ENCODE results near the gene RBMS3.

Gene RBMS3

DNA sequence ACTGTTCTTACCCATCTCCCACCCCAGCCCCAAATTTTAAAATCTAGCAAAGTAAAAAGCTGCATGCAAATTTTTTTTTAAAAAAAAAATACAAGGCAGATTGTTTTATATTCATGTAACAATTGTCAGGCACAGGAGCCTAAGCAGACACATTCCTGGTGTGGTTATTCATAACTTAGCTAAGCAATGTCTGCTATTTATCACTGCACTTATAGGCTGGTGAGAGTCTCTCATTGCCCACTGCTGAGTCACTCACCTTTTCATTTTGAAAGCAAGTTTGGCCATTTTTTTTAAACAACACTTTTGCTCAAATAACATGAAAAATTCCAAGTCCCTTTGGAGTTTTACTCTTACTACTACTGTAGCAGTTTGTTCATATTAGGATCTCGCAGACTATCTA, 413.9 kb downstream of the RBMS3 start:
- no peak for DNase-seq

DNA sequence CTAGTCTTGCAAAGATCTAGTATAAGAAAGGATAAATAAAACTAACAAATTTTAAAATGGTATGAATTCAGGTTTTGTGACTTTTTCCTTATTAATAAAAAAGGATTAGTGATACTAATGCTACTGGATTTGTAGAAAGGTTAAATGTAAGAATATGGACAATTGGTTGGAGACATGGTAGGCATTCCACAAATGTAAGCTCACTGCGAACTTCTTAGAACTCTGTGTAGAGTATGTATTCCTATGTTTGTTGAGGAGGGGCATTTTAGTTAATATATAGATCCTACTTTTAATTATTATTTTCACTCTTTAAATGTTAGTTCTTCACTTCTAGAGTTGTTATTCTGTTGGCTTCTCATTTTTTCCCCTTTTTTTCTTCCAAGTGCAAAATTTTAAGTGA, 414.3 kb downstream of the RBMS3 start:
- no peak for DNase-seq

DNA sequence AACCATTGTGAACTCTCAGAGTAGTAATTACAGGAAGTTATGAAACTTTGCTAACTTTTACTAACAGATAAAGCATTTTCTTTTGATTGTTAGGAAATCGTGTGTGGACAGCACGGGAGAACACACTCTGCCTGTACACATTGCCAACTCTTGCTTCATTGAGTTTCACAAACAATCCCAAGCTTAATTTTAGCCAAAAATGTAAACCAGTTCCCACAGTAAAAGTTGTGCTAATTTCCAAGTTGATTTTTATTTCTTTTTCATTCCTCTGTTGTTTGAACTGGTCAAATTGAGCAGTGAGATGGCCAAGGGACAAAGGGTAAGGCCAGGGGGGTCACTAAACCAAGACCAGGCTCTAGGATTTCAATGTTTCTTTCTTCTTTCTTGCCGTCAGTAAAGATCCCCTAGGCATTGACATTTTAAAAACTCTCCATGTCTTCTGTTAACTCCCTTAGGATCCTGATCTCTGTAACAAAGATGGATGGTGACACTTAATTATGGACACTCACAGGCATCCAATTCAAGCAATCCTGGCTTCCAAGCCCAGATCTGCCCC, 414.9 kb downstream of the RBMS3 start:
- DNase-seq, result no peak

DNA sequence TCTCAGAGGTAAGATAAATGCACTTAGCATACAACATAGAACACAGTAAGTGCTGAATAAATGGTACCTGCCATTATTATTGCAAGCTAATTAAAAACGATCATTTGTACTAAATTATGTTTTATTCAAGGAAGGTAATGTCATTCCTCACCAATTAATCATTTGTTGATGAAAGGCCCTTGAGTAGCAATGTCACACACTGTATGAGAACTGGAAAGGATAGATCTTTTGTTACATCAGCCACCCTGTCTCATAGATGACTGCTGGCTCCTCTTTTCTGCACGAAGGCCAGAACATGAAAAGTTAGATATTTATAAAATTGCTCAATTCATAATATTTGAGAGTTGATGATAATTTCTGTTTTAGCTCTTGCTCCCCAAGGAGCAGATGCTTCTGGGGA, 415.4 kb downstream of the RBMS3 start:
- DNase-seq, result no peak

DNA sequence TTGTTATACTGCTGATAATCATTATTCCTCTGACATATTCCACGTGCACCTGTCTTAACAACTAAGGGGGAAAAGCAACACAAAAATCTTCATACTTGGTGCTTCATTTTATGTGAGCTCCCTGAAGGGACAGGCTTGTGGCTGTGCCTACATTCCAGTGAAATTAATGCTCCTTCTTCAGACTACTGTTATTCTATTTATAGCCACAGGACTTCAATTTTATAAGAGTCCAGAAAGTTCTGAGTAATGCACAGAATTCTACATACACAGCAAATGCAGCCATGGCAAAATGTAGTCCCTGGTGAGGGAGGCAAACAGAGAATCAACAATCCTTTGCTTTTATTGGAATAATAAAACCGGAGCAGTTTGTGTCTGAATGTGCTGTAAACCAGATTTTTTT, 417.1 kb downstream of the RBMS3 start:
- DNase-seq, result no peak

DNA sequence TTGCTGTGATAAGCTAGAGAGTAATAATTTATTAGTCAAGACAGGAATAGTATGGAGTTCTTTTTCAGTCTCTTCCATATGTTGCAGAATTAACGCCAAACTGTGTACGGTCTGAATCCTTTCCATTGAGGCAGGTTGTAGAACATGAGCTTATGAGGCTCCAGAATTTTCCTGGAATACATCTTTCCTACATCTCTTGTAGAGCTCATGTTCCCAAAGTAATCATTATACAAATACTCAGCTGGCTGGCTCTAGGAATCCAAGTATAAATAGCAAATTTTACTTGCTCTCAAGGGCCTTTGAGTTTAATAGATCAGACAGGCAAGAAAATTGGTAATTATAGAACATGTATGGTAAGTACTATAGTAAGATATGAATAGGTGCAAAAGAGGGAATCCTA, 419.4 kb downstream of the RBMS3 start:
- no peak for DNase-seq

DNA sequence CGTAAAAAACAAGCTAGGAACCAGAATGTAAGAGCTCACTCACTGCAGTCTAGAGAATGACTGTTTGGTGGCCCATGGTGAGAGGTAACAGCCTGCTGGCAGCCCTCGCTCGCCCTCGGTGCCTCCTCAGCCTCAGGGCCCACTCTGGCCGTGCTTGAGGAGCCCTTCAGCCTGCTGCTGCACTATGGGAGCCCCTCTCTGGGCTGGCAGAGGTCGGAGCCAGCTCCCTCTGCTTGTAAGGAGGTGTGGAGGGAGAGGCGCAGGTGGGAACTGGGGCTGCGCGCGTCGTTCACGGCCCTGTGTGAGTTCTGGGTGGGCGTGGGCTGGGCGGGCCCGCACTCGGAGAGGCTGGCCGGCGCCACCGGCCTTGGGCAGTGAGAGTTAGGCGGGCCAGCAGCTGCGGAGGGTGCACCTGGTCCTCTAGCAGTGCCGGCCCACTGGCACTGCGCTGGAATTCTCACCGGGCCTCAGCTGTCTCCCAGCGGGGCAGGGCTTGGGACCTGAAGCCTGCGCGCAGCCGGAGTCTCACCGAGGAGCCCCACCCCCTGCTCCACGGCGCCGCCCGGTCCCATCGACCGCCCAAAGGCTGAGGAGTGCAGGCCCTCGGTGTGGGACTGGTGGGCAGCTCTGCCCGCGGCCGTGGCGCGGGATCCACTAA, 420.6 kb downstream of the RBMS3 start:
- no peak for DNase-seq

DNA sequence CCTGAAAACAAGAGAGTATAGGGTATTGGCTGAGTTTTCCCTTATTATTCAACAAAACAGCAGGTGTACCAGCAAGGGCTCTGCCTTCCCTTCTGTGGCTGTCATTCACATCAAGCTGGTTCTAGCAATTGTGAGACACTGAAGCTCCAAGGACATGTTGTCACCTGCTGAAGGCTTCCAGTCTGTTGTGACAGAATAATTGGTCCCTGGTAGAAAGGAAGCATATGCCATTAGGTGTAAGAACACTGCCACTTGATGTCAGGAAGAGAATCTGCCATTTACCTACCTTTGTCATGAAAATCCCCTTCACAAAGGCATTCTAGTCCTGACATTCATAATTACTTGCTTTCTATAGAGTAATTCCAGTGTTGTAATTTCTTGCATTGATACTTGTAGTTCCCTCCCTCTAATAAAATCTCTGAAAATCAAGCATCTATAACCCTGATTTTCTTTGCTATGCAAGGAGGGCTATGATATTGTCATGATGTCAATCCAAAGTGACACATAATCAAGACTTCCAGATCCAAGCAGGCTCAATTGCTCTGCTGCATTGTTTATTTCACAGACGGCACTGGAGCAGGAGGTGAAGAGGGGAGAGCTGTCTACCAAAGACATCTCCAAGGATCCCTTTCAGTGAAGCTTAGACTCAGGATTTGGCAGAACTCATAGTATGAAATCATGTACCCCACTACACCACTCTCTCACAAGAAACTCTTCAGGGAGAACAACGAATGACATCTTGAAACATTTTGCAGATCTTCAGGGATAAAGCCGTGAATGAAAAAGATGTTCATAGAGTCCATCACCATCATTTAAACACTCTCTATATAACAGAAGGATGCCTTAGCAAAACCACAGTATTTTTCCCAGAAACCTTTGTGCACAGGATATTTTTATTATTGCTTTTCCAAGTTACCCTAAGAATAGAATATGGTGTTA, 425.3 kb downstream of the RBMS3 start:
- no peak for DNase-seq

DNA sequence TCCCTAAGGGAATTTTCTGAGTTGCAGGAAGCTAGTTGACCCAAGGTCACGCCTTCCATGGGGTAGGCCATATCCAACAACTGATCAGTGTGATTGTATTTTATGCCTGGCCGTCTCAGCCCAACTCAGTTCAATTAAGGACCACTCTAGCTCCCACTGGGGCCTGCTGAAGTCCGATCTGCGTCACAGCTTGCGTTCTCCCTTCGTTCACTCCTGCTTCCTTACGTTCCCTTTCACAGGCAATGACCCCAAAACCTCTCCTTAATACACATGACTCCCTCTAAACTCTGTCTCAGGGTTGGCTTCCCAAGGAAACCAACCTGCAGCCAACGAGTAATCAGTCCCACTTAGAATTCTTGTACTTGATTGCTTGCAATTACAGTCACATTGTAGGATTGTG, 428.0 kb downstream of the RBMS3 start:
- DNase-seq, result no peak

DNA sequence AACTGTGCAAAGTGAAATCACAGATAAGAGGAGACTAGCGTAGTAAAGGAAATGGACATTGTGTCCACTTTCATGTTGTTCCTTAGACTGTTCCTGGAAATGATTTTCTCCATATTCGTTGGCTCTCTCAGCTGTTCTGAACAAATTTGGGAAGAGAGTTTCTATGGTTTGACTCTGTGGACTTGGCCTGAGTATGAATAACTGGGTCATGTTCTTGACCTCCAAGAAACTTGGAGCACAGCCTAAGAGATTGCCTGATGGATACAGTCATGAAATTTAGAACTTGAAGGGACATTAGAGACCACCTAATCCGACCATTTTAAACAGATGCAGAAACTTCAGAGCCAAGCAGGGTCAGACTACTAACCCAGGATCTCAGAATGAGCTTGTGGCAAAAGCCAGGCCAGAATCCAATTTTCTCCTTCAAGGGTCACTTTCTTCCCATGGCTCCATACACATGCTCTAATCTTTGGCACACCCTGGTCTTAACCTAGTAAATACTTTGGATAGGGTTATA, 430.4 kb downstream of the RBMS3 start:
- no peak for DNase-seq

DNA sequence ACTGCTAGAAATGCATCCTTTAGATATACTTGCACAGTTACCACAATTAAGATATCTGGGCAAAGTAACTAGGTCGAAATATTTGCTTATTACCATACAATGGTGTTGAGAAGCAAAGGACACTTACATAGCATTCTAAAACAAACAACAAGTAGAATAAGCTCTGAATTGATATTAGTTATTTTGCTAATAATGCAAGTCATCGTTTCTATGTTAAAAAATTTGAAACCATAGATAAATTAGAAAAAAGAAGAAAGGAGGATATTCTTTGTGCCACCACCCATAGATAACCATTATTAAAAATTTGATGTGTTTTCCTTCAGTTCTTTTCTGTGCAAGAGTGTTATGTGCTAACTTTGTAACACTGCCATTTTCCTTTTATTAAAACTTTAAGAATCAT, 435.3 kb downstream of the RBMS3 start:
- no peak for DNase-seq

DNA sequence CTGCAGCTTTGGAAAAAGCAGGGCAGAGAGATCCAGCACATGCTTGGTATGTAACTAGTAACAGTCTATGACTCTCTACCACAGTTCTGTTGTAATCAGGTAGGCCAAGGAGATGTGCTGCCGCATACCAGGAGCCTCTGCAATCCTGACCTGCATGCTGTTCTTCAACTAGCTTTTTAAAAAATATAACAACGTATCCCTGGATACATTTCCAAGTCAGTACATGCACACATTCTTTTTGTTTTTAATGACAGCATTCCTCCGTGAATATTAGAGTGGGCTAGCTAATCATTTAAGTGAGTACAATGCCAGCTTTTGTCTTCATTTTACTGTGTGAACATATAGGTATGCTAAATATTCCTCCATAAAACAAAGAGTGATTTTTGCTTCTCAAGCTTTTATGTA, 437.8 kb downstream of the RBMS3 start:
- DNase-seq, result no peak

DNA sequence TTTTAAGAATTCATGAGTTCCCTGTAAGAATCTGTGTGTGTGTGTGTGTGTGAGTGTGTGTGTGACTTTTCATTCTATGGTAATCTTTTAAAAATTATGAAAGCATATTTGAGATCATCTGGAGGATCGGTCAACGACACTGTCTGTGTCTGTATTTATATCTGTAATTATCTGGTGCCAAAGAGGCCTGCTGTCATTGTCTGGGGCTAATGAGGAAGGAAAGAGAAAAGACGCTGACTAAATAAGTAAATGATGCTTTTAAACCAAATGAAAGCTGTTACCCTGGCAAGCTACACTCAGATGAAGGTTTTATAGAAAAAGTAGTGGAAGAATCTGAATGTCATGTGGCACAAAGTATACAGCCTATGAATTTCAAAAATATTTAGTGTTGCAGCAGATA, 439.8 kb downstream of the RBMS3 start:
- no peak for DNase-seq

DNA sequence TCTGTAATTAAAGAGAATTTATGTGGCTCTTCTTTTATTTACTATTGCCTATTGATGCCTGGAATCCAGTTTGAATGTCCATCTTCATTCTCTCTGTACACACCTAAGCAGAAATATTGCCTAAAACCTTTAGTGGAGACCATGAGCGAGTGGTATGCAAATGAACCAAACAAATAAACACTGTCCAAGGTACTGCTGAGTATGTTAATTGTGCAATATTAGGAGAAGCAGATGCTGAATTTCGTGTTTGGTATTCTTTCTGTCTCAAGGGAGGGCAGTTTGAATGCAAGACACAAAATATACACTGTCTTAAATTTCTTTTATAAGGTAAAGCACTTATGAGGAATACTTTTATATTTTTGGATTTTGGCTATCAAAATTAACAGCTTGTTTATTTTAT, 440.9 kb downstream of the RBMS3 start:
- no peak for DNase-seq

DNA sequence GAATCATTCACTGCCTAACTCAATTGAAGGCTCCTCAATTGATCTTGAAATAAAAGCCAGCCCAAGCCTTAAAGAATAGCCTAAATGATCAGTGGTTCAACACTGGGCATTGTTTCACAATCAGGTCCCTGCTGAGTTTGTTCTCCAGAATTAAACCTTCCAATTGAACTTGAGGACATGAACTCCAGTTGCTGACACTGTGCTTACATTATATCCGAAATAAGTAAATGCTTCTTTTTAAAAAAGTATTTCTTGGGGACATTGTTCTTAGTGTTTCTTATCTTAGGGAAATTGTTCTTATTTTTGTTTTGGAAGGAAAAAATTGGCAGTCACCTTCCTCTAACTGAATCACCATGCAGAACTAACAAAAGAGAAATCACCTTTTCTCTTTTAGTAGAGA, 450.2 kb downstream of the RBMS3 start:
- no peak for DNase-seq

DNA sequence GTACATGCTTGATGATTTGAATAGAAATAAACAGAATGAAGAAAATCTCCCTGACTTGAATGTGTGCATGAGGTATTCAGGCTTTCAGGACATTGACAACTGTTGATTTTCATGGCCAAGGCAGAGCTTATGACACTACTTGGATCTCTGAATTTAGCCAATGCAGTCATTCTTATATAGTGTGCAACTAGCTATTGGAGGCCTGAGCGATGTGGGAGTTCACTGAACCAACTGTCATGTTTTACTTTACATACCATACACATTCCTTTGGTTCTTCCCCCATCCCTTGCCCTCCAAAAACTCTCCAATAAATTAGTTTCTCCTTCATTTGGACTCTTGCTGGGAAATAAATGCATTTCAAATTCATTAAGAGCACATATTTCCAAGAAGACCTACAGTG, 460.4 kb downstream of the RBMS3 start:
- no peak for DNase-seq

DNA sequence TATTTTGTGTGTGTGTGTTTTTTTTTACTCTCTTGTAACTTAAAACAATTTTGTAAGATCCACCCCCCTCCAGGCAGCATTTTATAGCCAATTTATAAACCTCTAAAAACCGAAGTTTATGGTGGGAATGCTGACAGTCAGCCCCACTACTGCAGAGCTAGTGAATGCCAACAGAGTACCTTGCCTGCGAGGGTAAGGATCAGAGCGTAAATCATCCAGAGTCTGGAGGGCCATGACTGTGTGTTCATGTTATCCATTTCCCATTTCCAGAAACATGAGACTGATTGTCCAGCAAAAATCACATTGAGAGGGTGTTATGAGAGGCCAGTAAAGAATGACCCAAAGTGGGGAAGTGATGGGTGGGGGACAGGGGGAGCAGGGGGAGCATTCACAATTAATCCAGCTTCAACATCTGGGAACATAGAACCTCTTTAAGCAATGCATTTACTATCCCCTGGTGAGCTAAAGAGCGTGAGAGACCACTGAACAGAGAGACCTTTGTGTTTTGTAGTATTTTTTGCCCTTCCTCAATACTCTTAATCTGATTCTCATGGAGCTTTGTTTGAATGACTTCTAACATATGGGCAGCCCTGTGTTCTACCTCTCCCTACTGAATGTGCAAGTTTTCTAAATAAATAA, 464.5 kb downstream of the RBMS3 start:
- no peak for DNase-seq

DNA sequence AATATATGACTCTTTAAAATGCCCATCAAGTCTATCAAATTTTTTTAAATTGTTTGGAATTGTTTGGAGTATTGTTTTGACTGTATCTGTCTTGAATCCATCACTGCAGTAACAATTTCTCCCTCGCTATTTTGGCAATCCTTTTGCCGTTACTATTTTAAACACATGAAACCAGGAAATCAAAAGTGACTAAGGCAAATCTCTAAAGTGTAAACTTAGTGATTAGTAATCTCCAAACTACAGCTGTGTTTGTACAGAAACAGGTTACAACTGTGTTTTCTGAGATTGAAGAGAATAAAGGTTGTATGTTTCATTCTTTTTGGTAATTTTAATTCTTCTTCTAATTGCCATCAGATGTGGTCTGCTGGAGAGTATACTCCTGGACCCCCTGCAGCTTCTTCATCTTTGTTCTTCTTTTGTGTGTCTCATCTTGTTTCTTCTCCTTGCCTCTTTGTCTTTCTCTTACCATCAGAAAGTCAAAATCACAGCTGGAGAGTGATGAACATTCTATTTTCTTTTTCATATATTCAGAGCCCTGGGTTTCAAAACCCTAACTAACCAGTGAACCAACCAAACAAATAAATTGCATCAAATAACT, 465.4 kb downstream of the RBMS3 start:
- no peak for DNase-seq

DNA sequence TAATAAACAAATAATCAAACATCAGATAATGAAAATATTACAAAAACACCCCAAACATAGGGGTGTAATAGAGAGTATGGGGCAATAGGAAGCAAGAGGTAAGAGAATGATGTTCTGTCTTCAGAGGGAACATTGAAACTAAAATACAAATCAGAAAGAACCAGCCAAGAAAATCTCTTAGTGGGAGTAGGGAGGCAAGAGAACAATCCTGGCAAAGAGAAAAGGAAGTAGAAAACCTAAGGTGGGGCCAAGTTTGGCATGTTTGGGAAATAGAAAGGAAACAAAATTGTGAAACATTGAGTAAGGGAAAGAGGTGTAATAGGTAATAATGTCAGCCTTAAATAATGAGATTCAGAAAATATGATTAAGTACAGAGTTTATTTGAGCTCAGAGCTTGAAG, 467.1 kb downstream of the RBMS3 start:
- no peak for DNase-seq

DNA sequence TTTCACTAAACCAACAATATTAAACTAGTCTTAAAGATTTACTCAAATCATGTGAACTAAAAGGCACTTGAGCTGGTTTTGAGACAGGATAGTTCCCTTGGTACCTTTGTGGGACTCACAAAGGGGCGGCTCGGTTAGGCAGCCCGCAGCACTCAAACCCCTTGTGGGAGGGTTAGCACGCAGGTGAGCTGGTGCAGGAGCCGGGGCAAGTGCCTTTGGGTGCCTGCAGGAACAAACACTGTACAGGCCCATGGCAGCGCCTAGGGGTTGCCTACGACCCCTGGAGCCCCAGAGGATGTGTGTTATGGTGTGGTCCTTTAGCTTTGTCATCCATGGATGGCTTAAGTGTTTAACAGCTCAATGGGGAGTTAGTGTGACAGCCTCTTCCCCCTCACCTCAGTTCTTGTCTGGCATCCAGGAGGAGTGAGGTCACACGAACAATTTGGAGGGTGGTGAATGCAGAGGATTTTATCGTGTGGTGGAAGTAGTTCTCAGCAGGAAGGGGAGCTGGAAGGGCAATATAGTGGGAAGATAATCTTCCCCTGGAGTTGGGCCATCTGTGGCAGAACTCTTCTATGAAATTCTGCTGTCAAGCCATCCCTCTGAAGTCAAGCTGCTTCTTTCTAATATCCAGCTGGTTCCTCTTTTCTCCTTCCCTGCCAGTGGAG, 470.9 kb downstream of the RBMS3 start:
- DNase-seq, result no peak

DNA sequence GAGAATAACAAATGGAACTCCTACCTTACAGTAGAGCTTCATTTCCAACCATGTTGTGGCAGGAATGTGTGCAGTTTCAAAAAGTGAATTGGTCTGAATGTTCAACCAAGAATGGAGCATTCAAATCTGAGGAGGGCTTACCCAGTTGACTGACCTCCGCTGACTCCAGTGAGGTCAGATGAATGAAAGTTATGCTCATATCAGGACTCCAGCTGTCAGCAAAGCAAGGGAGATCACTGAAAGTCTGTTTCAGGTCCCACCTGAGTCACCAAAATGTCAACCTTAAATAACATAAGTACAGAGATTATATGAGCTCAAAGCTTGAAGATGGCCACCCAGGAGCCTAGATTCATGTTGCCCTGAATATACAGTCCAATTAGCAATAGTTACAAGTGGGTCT, 473.5 kb downstream of the RBMS3 start:
- no peak for DNase-seq

DNA sequence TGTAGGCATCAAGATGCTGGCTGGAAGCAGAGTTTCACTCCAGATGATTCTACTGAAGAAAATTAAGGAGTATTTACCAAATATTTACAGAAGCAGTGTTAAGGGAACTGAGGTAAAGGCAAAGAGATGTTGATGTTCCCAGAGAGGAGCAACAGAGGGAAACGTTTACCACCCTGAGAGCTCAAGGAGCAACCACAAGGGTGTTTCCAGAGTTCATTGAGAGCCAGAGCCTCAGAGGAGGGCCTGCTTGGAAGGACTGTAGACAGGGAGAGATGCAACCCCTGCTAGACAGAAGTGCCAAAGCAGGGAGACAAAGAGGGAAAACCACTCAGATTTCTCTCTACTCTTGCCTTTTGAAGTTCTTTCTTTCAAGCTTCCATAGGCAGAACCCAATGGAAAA, 474.5 kb downstream of the RBMS3 start:
- DNase-seq, result no peak
